ENCODE data around the gene CEBPG.

CEBPG gene

GRCh38 chr19:33373453-33374235 is at the start of gene CEBPG:
CEBPG (plus strand) TSS chr19:33373709; CDS start chr19:33379240, 5,531 bp downstream.
- Mint-ChIP-seq H3K27ac (peak within 1 kb of the TSS; percentile 90), H3K9me3 (no peaks in the 10 kb centered on the region), H3K4me1 (ENCODE audit: low read depth) (peaks cover 51% of the 10 kb centered on the region), H3K36me3 (ENCODE audit: low read depth) (peaks cover 23% of the 10 kb centered on the region), H3K4me3 (peak within 1 kb of the TSS; percentile 98), H3K27me3 (no peaks in the 10 kb centered on the region)

GRCh38 chr19:33324628-33325027 is 48.9 kb upstream of the CEBPG start:
- H3K4me3 Mint-ChIP-seq: no peak overlapping the region
- peaks cover 14% of the 10 kb centered on the region for H3K27me3 Mint-ChIP-seq
- peaks cover 11% of the 10 kb centered on the region for H3K9me3 Mint-ChIP-seq
- no peak overlapping the region for H3K27ac Mint-ChIP-seq
- H3K36me3 Mint-ChIP-seq (ENCODE audit: low read depth): no peaks in the 10 kb centered on the region
- H3K4me1 Mint-ChIP-seq (ENCODE audit: low read depth): no peaks in the 10 kb centered on the region

- no peaks in the 10 kb centered on the region for H3K4me1 Mint-ChIP-seq (ENCODE audit: low read depth)
- H3K36me3 Mint-ChIP-seq (ENCODE audit: low read depth): no peaks in the 10 kb centered on the region
- peaks cover 5% of the 10 kb centered on the region for H3K9me3 Mint-ChIP-seq
- peaks cover 16% of the 10 kb centered on the region for H3K27me3 Mint-ChIP-seq
- H3K4me3 Mint-ChIP-seq: no peak overlapping the region
- H3K27ac Mint-ChIP-seq: no peak overlapping the region
These were observed 47.6 kb upstream of the CEBPG start for GRCh38 chr19:33325920-33326319.

GRCh38 chr19:33329060-33329459 is 44.4 kb upstream of the CEBPG start:
- Mint-ChIP-seq H3K27ac (no peak overlapping the region), H3K27me3 (peaks cover 22% of the 10 kb centered on the region), H3K36me3 (ENCODE audit: low read depth) (no peaks in the 10 kb centered on the region)

GRCh38 chr19:33329736-33330135 is 43.8 kb upstream of the CEBPG start:
- Mint-ChIP-seq H3K27ac (no peak overlapping the region), H3K4me3 (no peak overlapping the region), H3K27me3 (peaks cover 18% of the 10 kb centered on the region), H3K9me3 (no peaks in the 10 kb centered on the region), H3K4me1 (ENCODE audit: low read depth) (peaks cover 5% of the 10 kb centered on the region), H3K36me3 (ENCODE audit: low read depth) (no peaks in the 10 kb centered on the region)

More at GRCh38 chr19:33329060-33329459, 44.4 kb upstream of the CEBPG start:
- Mint-ChIP-seq H3K4me1 (ENCODE audit: low read depth) (peaks cover 5% of the 10 kb centered on the region), H3K4me3 (no peak overlapping the region), H3K9me3 (no peaks in the 10 kb centered on the region)

- Mint-ChIP-seq H3K4me1 (ENCODE audit: low read depth) (peaks cover 5% of the 10 kb centered on the region), H3K4me3 (no peak overlapping the region), H3K9me3 (no peaks in the 10 kb centered on the region), H3K27me3 (peaks cover 18% of the 10 kb centered on the region), H3K36me3 (ENCODE audit: low read depth) (no peaks in the 10 kb centered on the region), H3K27ac (no peak overlapping the region)
These were observed 41.3 kb upstream of the CEBPG start for GRCh38 chr19:33332248-33332647.

GRCh38 chr19:33333151-33333550 is 40.4 kb upstream of the CEBPG start:
- Mint-ChIP-seq H3K27me3 (peaks cover 22% of the 10 kb centered on the region), H3K9me3 (no peaks in the 10 kb centered on the region), H3K27ac (no peak overlapping the region), H3K4me1 (ENCODE audit: low read depth) (peaks cover 5% of the 10 kb centered on the region), H3K4me3 (no peak overlapping the region), H3K36me3 (ENCODE audit: low read depth) (no peaks in the 10 kb centered on the region)

- peaks cover 18% of the 10 kb centered on the region for H3K27me3 Mint-ChIP-seq
- no peak overlapping the region for H3K27ac Mint-ChIP-seq
- no peaks in the 10 kb centered on the region for H3K36me3 Mint-ChIP-seq (ENCODE audit: low read depth)
- H3K4me3 Mint-ChIP-seq: no peak overlapping the region
- peaks cover 5% of the 10 kb centered on the region for H3K4me1 Mint-ChIP-seq (ENCODE audit: low read depth)
- H3K9me3 Mint-ChIP-seq: no peaks in the 10 kb centered on the region
These were observed 39.9 kb upstream of the CEBPG start for GRCh38 chr19:33333642-33334041.

- H3K27ac Mint-ChIP-seq: no peak overlapping the region
- no peaks in the 10 kb centered on the region for H3K36me3 Mint-ChIP-seq (ENCODE audit: low read depth)
- peaks cover 21% of the 10 kb centered on the region for H3K27me3 Mint-ChIP-seq
- H3K4me3 Mint-ChIP-seq: no peak overlapping the region
- H3K4me1 Mint-ChIP-seq (ENCODE audit: low read depth): peaks cover 5% of the 10 kb centered on the region
- no peaks in the 10 kb centered on the region for H3K9me3 Mint-ChIP-seq
These were observed 39.2 kb upstream of the CEBPG start for GRCh38 chr19:33334271-33334670.

- Mint-ChIP-seq H3K4me1 (ENCODE audit: low read depth) (peaks cover 5% of the 10 kb centered on the region), H3K9me3 (no peaks in the 10 kb centered on the region), H3K27me3 (peaks cover 26% of the 10 kb centered on the region)
These were observed 38.1 kb upstream of the CEBPG start for GRCh38 chr19:33335446-33335845.

GRCh38 chr19:33339016-33339984 is 34.2 kb upstream of the CEBPG start:
- Mint-ChIP-seq H3K36me3 (ENCODE audit: low read depth) (no peaks in the 10 kb centered on the region), H3K9me3 (no peaks in the 10 kb centered on the region), H3K27ac (no peak overlapping the region), H3K4me1 (ENCODE audit: low read depth) (no peaks in the 10 kb centered on the region), H3K4me3 (no peak overlapping the region), H3K27me3 (peaks cover 45% of the 10 kb centered on the region)

More at GRCh38 chr19:33335446-33335845, 38.1 kb upstream of the CEBPG start:
- no peaks in the 10 kb centered on the region for H3K36me3 Mint-ChIP-seq (ENCODE audit: low read depth)
- no peak overlapping the region for H3K4me3 Mint-ChIP-seq
- no peak overlapping the region for H3K27ac Mint-ChIP-seq

GRCh38 chr19:33340991-33341390 is 32.5 kb upstream of the CEBPG start:
- Mint-ChIP-seq H3K27me3 (peaks cover 60% of the 10 kb centered on the region), H3K9me3 (no peaks in the 10 kb centered on the region), H3K4me1 (ENCODE audit: low read depth) (no peaks in the 10 kb centered on the region), H3K27ac (no peak overlapping the region), H3K36me3 (ENCODE audit: low read depth) (no peaks in the 10 kb centered on the region), H3K4me3 (no peak overlapping the region)

GRCh38 chr19:33343301-33343700 is 30.2 kb upstream of the CEBPG start:
- Mint-ChIP-seq H3K9me3 (no peaks in the 10 kb centered on the region), H3K27ac (no peak overlapping the region), H3K4me1 (ENCODE audit: low read depth) (no peaks in the 10 kb centered on the region), H3K4me3 (no peak overlapping the region), H3K27me3 (peaks cover 68% of the 10 kb centered on the region), H3K36me3 (ENCODE audit: low read depth) (no peaks in the 10 kb centered on the region)

- H3K9me3 Mint-ChIP-seq: no peaks in the 10 kb centered on the region
- H3K36me3 Mint-ChIP-seq (ENCODE audit: low read depth): no peaks in the 10 kb centered on the region
- no peak overlapping the region for H3K4me3 Mint-ChIP-seq
- H3K27me3 Mint-ChIP-seq: peaks cover 68% of the 10 kb centered on the region
- H3K27ac Mint-ChIP-seq: no peak overlapping the region
- H3K4me1 Mint-ChIP-seq (ENCODE audit: low read depth): no peaks in the 10 kb centered on the region
These were observed 29.5 kb upstream of the CEBPG start for GRCh38 chr19:33343859-33344572.

GRCh38 chr19:33344573-33344925 is 29.0 kb upstream of the CEBPG start:
- Mint-ChIP-seq H3K9me3 (no peaks in the 10 kb centered on the region), H3K27me3 (peaks cover 68% of the 10 kb centered on the region), H3K27ac (no peak overlapping the region), H3K4me3 (no peak overlapping the region), H3K4me1 (ENCODE audit: low read depth) (no peaks in the 10 kb centered on the region), H3K36me3 (ENCODE audit: low read depth) (no peaks in the 10 kb centered on the region)
